ENCODE data around the gene LCN1.

GRCh38 chr9:135504262-135505243, 16.7 kb upstream of the LCN1 start:
- no peak for TF ChIP-seq POLR2A (IDR thresholded peaks at IDR 0.05)
- TF ChIP-seq CTCF (IDR thresholded peaks at IDR 0.05 in 4 of 5, conservative IDR thresholded peaks at IDR 0.05 in 1 of 5), result peak in 3 of 5 experiments; percentile 46 to 62 (median 57)
